ENCODE data around the gene ZFAND3.
"Not testable (repeated sequence)": the region's sequence is repeated elsewhere in the genome, so short reads cannot be mapped to it uniquely, and the experiment has no call there.

The ZFAND3 gene

DNA sequence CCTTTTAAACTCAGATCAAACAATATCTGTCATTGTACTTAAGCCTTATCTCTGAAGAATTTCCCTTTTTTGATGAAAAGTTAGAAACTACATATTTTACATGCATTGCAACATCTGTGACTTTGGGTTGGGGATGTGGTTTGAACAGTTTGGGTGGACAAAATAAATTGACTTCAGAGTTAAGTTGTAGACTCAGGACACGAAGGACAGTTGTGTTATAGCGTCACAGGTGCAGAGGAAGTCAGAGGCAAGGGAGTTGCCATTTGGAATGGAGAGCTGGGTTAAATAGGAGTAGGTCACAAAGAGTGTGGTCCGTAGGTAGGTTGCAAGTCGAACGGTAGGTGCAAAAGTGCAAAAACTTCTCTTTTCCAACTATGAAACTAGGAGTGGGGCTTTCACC lies 46.0 kb downstream of the ZFAND3 start:
- no peak for DNase-seq (ENCODE audit: low spot score)

DNA sequence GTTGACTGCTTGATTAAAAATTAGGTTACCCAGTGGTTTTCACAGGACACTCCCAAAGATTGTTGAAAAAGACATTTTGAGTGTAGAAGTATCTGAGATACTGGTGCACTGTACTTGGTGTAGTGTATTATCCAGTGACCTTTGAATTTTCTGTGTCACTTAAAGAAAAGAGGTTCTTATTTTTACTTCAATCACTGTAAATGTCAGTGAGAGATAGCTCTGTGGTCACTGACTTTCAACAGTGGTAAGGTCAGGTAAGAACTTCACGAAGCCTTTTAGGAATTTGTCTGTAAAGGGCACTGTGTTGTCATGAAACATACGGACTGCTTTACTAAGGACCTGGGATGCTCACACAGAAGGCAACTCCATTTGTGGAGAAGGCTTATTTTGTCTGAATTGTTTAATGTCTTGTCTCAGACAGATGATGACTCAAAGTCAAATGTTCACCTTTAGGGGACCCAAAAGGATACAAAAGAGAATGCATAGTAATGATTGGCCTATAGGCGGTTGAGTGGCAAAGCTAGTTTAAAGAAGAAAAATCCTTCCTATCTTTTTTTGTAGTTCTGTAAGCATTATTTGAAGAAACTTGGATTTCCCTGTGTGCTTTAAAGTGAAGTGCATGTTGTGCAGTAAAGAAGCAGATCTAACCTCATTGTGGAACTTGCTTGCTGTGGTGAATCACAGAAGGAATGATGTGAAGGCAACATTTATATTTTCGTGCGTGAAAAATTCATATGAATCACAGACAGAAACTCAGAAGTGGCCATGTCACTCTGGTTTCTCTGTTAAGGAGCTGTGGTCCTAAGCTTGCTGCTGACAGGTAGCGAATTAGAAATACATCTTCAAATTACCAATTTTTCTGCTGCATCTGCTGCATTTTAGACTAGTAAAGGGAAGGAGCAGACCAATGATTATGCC lies 47.3 kb downstream of the ZFAND3 start:
- DNase-seq (ENCODE audit: low spot score), result no peak

DNA sequence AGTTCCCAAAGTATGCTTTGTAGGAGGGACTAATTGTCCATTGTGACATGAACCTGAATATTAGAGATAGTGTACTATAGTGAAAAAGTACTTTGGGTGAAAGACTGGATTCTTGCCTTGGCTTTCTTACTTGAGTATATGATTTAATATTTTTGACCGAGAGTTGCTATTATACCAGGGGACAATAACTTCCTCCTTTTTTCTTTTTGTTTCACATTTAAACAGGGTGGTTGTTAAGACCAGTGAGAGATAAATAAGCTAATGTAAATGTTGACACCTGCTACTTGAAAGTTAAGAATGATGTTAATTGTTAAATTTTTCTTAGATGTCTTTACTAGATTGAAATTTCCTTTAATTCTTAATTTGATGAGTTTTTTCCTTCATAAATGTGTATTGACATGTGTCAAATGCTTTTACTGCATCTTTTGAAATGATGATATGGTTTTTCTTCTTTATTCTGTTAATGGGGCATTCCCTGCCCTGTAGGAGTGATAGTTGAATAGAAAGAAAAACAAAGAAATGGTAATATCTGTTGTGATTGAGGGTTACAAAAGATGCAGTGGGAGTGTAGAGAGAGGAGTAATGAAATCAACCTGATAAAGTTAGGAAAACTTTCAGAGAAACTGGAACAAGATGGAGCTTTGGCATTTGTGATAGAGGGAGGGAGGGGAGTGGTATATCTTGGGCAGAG lies 48.4 kb downstream of the ZFAND3 start:
- DNase-seq (ENCODE audit: low spot score), result no peak

DNA sequence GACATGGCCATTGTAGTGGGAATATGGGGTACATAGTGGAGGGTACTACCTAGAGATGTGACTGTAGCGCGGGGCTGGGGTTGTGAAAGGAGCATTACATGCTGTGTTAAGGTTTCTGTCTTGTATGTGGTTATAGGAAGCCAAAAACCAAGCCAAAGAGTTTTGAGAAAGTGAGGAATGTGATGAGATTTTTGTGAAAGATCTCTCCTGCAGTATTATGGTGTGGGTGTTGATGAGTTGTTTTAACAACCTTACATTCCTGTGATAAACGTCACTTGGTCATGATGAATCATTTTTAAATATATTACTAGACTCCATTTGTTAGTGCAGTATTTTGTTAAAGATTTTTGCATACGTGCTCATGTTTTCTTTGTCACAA lies 48.9 kb downstream of the ZFAND3 start:
- DNase-seq (ENCODE audit: low spot score), result no peak

DNA sequence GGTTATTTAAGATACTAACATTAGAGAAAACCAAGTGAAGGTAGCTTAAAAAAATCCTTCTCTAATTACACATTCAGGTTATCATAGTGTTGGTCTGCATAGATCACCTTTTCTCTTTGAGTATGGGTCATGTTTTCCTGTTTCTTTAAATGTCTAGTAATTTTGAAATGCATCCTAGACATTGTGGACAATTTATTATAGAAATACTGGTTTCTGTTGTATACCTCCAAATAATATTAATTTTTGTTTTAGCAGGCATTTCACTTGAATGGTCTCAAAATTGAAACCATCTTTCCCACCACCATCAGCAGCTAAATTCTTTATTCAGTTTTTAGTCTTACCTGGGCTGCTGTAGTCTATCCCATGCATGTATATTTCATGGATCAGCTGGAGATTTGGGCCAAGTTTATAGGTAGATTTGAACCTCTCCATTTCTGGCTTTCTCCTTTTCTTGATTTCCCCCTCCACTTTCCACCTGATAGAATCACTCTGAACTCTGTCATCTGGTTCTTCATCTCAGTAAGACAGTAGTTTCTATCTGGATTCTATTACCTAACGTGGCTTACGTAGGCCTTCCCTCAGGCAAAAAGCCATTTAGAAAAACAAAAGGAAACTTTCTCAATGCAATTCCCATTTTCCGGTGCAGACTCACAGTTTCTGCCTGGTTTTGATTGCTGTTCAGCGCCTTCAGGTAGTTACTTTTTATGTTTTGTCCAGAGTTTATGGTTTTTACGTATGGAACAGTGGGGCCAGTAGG lies 52.3 kb downstream of the ZFAND3 start:
- DNase-seq (ENCODE audit: low spot score), result no peak

DNA sequence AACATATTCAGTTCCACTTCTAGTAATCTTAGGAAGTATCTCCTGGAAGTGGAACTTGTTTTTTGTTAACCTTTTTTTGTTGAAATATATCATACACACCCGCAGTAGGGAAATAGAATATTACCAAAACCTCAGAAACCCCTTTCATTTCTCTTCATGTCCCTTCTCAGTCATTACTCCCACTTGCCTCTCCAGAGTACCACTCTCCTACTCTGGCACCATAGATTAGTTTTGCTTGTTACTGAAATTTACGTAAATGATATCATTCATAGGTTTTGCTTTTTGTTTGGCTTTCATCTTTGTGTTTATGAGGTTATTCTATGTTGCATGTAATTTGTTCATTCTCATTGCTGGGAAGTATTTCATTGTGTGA lies 52.8 kb downstream of the ZFAND3 start:
- no peak for DNase-seq (ENCODE audit: low spot score)

DNA sequence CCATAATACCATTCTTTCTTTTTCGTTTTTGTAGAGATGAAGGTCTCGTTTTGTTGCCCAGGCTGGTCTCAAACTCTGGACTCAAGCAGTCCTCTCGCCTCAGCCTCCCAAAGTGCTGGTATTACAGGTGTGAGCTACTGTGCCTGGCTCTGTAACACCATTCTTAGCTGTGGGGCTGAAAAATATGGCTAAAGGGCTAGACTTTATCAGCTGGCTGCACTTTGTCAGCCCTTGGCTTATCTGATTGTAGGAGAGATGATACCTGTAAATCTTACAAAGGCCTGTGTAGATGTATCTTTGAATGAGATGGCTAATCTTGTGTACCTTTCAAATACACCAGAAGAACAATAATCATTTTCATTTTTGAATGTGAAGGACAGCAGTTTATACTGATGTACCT lies 55.2 kb downstream of the ZFAND3 start:
- no peak for DNase-seq (ENCODE audit: low spot score)

DNA sequence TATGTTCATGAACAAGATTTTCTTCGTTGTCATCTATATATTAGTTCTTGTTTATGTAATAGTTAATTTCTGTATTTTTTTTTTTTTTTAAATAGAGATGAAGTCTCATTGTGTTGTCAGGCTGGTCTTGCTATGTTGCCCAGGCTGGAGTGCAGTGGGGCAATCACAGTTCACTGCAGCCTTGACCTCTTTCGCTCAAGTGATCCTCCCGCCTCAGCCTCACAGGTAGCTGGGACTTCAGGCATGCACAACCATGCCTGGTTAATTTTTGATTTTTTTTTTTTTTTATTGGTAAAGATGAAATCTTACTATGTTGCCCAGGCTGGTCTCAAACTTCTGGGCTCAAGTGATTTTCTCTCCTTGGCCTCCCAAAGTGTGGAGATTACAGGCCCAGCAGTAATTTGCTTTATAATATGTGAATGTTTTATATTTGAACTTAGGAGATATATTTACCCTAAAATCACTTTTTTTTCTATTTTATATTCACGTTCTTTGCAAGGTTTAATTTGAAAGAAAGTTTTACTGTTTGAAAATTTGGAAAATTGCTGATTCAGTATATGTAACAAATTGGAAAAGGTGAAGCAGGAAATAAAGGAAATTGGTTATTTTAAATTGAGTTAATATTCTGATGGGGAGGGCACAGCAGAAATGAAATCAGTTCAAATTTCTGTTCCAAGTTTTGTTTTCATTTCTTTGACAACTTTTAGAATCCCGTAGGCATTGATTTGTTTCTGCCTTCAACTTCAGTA lies 56.2 kb downstream of the ZFAND3 start:
- no peak for DNase-seq (ENCODE audit: low spot score)

DNA sequence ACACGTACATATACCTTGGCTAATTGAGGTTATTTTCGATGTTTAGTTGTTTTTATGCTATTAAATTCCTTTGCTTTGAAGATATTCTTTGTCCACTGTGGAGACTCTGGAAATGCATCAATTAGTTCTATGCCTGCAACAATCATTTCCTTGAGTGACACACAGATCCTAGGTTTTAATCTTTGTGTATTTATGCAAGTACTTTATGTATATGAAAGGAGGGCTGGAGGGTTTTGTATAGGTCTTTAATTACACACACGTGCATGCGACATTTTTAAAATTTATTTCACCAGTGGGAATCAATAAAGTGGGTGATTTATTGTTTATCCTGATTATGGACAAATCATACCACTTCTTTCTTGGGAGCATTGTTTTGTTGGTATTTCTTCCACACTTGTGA lies 57.3 kb downstream of the ZFAND3 start:
- DNase-seq (ENCODE audit: low spot score), result no peak

DNA sequence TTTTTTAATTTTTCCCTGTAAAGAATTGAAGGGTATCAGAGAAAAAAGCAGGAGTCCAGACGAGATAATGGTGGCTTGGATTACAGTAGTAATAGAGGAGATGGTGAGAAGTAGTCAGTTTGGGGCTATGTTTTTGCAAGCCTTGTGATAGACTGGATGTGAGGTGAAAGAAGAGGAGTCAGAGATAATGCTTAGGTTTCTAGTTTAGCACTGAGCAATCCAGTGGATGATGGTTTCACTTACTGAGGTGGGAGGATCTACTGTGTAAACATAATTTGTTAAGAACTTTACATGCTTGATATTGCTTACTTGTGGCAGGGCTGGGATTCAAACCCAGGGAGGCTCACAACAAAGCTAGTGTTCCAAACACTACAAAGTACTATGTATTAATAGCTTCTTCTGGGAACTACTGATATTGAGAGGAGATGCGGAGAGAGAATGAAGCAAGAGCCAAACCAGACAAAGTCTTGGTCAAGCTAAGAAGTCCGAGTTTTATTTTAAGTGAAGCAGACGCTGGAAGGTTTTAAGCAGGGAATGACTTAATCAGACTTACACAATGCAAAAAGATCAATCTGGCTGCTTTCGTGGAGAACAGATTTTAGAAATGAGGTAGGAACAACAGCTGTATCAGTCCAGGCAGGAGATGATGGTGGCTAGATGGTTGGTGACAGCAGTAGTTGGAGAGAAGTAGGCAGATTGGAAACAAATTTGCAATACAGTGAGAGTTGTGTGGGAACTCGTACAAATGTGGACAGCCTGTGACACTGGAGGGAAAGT lies 58.0 kb downstream of the ZFAND3 start:
- DNase-seq (ENCODE audit: low spot score), result no peak

DNA sequence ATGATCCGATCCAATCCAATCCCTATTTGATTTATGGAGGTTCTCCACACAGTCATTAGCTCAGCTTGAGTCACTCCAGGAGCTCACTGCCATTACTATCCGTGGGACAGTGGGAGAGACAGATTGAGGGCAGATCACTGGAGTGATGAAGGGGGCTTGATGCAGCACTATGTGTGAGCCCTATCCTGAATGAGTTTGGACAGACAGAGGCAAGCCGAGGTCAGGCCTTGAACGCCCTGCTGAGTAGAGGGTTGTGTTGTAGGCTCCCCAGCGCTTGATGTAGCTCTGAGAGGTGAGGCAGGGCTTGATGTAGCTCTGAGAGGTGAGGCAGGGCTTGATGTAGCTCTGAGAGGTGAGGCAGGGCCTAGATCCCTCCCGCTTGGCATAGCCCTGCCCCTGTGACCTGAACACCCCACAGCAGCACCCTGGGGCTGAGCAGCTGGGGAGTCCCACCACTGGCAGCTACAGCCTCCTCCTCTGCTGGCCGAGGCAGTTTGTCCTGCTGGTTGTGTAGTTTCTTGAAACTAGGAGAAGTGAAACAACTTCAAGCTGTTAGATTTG lies 58.7 kb downstream of the ZFAND3 start:
- no peak for DNase-seq (ENCODE audit: low spot score)

DNA sequence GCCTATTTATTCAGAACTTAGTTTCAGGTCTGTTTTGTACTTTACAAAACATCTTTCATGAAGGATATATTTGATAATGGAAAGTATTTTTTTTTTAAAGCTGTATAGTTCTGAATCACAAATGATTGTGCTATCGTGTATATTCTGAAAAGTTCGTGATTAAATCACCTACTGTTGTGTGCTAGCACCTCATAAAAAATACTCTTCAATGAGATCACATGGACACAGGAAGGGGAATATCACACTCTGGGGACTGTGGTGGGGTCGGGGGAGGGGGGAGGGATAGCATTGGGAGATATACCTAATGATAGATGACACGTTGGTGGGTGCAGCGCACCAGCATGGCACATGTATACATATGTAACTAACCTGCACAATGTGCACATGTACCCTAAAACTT lies 61.1 kb downstream of the ZFAND3 start:
- DNase-seq (ENCODE audit: low spot score), result not testable (repeated sequence)

DNA sequence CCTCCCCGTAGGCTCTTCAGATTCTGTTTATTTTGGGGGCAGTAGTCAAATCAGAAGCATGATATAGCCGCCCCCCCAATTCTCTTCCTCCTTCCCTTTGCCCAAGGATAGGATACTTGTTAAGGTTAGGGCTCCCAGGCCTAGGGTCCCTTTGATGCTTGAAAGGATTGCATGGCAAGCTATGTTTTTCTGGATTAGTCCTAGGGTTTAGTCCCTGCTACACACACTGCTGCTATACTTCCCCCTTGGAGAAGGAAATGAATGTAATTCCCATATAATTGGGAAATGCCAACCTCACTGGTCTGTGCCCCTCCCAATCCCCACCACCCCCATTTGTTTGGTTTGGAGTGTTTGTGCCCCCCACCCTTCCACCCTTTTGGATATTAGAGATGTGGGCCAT lies 62.8 kb downstream of the ZFAND3 start:
- DNase-seq (ENCODE audit: low spot score), result no peak

DNA sequence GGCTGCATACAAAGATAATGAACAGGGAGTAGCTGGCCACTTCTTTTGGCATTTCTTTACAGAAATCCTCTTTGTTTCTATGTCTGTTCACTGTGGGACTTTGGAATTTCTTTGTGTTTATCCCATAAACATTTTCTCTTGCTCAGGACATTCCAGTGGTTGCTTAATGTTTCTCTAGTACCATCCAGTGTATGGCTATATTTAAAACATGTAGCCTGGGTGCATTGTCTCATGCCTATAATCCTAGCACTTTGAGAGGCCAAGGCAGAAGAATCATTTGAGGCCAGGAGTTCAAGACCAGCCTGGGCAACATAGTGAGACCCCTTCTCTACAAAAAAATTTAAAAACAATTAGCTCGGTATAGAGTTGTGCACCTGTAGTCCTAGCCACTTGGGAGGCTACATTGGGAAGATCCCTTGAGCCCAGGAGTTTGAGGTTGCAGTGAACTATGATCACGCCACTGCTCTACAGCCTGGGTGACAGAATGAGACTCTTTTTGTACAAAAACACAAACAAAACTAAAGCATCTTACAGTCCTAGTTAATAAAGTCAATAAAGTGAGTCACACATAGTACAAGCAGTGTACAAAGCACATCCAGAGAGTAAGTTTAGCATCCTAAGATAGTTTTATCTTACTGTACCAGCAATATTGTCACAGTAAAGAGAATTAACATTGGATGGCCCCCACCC lies 63.3 kb downstream of the ZFAND3 start:
- peak; percentile 36 for DNase-seq (ENCODE audit: low spot score)

DNA sequence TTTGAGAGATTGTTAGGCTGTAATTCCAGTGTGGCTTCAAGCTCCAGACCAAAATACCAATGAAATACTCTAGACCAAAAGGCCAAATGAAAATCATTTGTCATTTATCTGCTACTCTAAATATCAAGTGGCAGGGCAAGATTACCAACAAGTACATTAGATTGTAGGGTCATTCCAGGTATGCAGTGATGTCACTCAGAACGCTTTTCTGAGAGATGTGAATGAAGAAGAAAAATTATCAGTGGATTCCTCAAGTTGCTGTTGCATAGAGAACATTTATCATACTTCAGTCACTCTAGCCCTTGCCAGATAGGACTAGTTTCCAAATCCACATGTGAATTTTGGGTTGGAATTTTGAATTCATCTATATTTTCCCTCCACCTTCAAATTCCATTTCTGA lies 65.0 kb downstream of the ZFAND3 start:
- DNase-seq (ENCODE audit: low spot score), result no peak

DNA sequence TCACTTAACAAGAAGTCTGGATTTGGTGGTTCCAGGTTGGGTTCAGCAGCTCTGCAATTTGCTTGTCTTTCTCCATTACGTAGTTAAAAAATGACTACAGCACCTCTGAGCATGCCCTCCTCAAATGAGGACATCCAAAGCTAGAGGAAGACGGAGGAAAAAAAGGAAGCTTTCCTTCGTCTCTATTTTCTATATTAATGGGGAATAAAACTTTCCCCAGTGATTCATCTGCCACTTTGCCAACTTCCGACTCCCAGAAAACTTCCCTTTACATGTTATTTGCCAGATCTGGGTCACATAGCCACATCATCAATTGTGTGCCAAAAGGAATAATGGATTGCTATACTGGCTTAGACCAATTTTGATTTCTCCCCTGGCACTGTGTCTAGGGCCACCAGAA lies 69.5 kb downstream of the ZFAND3 start:
- no peak for DNase-seq (ENCODE audit: low spot score)

DNA sequence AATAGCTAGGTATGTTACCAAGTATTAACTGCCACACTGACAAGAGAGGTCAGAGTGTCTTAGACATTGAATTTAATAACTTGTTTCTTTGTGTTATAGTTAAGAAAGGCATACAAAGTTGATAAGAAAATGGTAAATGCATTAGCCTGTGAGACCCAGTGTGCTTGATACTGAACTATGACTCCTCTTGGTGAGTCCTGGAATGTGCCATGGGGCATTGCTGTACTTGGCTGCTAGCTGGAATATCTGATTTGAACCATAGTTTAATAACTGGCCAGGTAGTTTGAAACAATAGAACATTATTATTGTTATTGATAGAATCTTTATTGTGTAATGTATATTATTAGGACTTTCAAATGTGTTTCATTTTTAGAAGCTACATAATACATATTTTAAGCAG lies 70.0 kb downstream of the ZFAND3 start:
- DNase-seq (ENCODE audit: low spot score), result no peak

DNA sequence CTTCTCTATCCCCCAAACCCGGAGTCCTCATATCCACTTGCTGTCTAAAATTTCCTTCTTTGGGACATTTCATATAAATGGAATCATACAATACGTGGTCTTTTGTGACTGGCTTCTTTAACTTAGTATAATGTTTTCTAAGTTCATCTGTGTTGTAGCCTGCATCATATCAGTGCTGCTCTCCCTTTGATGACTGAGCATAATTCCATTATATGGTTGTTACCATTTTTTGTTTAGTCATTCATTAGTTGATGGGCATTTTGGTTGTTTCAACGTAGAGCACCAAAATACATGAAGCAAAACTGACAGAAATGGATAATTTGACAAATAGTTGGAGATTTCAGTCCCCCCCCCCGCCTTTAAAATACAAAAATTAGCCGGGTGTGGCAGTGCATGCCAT lies 71.5 kb downstream of the ZFAND3 start:
- DNase-seq (ENCODE audit: low spot score), result no peak

DNA sequence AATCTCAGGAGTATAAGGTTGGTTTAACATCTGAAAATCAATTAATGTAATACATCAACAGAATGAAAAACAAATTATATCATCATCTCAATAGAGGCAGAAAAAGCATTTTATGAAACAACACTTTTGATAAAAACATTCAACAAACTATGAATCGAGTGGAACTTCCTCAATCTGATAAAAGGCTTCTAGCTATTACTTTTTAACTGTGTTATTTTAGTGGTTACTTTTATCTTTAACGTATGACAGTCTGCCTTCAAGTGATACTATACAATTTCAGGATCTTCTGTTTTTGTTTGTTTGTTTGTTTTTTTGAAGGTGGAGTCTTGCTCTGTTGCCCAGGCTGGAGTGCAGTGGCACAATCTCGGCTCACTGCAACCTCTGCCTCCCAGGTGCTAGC lies 73.7 kb downstream of the ZFAND3 start:
- no peak for DNase-seq (ENCODE audit: low spot score)

DNA sequence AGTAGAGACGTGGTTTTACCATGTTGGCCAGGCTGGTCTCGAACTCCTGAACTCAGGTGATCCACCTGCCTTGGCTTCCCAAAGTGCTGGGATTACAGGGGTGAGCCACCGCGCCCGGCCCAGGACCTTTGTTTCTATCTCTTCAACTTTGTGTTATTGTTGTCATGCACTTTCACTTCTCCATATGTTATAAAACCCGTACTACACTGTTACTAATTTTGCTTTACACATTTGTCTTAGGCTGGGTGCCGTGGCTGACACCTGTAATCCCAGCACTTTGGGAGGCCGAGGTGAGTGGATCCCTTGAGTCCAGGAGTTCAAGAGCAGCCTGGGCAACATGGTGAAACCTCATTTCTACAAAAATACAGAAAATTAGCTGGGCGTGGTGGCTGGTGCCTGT lies 74.2 kb downstream of the ZFAND3 start:
- not testable (repeated sequence) for DNase-seq (ENCODE audit: low spot score)
